ENCODE data around the gene TTYH2.
"Not testable (repeated sequence)": the region's sequence is repeated elsewhere in the genome, so short reads cannot be mapped to it uniquely, and the experiment has no call there.

The TTYH2 gene

DNA sequence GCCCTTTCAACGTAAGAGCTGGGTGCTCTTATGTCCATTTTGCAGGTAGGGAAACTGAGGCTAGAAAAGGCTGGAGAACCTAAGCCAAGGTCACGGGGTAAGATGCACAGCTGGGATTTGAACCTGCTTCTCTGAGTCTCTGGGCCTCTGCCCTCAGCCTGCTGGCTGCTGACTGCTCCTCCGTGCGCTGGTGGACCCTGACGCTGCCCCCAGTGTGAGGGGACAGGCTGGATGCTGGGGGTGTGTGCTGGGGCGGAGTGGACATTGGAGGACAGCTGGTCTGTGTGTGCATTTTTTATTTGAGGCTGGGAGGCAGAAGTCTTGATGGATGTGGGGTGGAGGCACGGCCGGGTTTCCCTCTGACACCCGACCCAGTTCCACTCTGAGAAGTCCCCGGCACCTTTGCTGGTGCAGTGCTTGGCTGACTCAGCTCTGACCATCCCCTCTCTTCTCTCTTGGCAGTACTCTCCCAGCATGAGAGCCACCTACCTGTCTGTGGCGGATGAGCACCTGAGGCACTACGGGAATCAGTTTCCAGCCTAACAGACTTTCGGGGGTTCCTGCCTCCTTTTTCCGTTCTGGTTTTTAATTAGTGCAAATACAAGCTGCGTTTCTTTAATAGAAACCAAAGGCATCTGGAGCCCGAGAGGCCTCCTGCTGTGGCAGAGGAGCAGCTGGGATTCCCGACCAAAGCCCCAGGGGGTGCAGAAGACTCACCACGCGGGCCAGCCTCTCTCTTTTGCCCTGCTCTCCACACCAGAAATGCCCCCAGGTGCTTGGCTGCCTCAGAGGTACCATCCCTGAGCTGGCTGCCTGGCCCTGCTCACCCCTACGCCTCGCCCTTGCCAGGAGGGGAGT, 46.5 kb downstream of the TTYH2 start:
- H3K4me3 ChIP-seq (replicated peaks; ENCODE audit: low read depth, low read length) = no peak overlapping the region
- DNase-seq (ENCODE audit: low read depth) = no peak
- TF ChIP-seq, protein P1, sequence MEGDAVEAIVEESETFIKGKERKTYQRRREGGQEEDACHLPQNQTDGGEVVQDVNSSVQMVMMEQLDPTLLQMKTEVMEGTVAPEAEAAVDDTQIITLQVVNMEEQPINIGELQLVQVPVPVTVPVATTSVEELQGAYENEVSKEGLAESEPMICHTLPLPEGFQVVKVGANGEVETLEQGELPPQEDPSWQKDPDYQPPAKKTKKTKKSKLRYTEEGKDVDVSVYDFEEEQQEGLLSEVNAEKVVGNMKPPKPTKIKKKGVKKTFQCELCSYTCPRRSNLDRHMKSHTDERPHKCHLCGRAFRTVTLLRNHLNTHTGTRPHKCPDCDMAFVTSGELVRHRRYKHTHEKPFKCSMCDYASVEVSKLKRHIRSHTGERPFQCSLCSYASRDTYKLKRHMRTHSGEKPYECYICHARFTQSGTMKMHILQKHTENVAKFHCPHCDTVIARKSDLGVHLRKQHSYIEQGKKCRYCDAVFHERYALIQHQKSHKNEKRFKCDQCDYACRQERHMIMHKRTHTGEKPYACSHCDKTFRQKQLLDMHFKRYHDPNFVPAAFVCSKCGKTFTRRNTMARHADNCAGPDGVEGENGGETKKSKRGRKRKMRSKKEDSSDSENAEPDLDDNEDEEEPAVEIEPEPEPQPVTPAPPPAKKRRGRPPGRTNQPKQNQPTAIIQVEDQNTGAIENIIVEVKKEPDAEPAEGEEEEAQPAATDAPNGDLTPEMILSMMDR (IDR thresholded peaks at IDR 0.05; ENCODE audit: low read length, missing control alignments) = no peak

DNA sequence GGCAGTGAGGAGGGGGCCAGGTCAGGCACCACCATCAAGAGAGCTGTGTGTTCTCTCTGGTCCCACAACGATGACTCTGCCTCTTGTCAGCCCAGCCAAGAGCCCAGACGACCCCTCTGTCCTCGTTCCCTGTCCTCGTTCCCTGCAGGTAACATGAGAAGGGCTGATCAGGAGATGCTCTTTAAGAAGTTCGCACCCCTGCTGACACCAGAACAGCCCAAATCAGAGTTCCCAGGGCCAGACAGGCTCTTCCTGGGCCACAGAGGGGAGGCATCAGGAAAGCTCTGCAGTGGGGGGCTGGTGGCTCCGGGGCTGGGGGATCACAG, 47.1 kb downstream of the TTYH2 start:
- TF ChIP-seq, protein P1 (IDR thresholded peaks at IDR 0.05; ENCODE audit: low read length, missing control alignments) = no peak
- DNase-seq (ENCODE audit: low read depth) = no peak
- no peak overlapping the region for H3K4me3 ChIP-seq (replicated peaks; ENCODE audit: low read depth, low read length)

DNA sequence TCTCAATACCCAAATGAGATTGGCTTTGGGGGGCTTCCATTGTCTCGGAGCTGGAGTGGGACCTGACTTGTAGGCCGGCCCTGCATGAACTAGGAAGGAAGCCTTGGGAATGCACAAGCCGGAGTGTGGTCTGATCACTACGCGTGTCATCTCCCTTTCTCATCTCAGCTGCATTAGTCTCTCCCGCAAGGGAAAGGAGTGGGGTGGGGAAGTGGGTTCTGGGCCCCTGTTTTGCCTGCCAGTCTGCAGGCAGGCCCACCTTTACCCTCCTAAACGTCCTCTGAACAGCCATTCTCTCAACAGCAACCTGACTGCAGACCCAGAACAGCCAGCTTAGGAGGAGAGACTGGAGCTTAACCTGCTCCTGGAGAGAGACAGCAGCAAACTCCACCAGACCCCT, 49.2 kb downstream of the TTYH2 start:
- H3K4me3 ChIP-seq (replicated peaks; ENCODE audit: low read depth, low read length) = no peak overlapping the region

DNA sequence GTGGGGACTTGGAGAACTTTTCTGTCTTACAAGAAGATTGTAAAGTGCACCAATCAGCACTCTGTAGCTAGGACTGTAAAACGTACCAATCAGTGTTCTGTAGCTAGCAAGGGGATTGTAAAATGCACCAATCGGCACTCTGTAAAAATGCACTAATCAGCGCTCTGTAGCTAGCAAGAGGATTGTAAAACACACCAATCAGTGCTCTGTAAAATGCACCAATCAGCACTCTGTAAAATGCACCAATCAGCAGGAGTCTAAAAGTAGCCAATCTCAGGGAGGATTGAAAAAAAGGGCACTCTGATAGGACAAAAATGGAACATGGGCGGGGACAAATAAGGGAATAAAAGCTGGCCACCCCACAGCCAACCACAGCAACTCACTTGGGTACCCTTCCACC, 53.7 kb downstream of the TTYH2 start:
- H3K4me3 ChIP-seq (replicated peaks; ENCODE audit: low read depth, low read length); DNase-seq (ENCODE audit: low read depth): not testable (repeated sequence)

More for the DNA sequence above, 49.2 kb downstream of the TTYH2 start:
- no peak for DNase-seq (ENCODE audit: low read depth)
- TF ChIP-seq, protein P1 (IDR thresholded peaks at IDR 0.05; ENCODE audit: low read length, missing control alignments) = no peak

DNA sequence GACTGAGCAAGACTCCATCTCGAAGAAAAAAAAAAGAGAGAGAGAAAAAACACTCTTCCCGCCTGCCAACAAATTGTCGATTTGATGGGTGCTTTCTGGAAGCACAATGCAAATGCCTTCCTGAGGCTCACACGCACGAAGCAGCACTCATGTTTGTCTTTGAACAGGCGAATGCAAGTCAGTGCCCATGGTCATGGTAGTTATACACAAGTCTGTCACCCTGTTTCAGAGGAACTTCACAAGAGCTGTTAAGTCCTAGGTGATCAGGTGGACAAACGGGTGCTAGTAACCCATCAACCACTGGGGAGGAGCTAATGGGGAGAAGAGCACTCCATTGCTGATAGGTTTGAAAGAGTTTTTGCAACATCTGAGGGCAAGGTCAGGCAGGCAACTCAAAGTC, 54.2 kb downstream of the TTYH2 start:
- H3K4me3 ChIP-seq (replicated peaks; ENCODE audit: low read depth, low read length) = no peak overlapping the region
- no peak for DNase-seq (ENCODE audit: low read depth)
- TF ChIP-seq, protein P1 (IDR thresholded peaks at IDR 0.05; ENCODE audit: low read length, missing control alignments) = no peak

DNA sequence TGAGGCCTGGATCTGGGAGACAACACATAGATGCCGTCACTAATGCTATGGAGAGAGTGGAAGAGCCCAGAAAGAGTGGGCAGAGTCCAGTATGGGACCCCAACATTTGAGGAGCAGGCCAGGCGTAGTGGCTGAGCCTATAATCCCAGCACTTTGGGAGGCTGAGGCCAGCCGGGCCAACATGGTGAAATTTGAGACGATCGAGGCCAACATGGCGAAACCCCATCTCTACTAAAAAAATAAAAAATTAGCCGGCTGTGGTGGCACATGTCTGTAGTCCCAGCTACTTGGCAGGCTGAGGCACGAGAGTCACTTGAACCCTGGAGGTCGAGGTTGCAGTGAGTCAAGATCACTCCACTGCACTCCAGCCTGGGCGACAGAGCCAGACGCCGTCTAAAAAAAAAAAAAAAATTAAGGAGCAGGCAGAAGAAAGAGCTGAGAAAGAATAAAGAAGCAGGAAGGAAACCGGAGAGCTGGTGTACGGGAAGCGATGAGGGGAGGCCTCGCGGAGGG, 54.7 kb downstream of the TTYH2 start:
- DNase-seq (ENCODE audit: low read depth) = no peak
- no peak overlapping the region for H3K4me3 ChIP-seq (replicated peaks; ENCODE audit: low read depth, low read length)
- TF ChIP-seq, protein P1 (IDR thresholded peaks at IDR 0.05; ENCODE audit: low read length, missing control alignments) = no peak

DNA sequence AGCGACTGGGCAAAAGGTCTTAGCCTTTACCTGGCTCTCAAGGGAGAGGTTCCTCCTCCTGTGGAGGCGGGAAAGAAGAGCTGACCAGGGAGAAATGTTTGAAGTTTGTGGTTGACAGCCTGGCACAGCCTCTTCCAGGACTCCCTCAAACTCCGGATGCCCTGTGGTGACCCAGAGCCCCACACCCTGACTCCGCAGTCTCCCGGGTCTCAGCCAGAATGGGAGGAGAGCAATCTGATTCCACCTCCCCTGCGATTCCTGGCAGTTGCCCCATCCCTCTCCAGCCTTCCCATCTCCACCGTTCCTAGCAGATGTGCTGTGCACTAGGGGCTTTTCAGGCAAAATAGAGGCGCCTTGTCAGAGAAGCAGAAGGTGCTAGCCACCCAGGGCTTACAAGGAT, 55.2 kb downstream of the TTYH2 start:
- TF ChIP-seq, protein P1 (IDR thresholded peaks at IDR 0.05; ENCODE audit: low read length, missing control alignments) = no peak
- H3K4me3 ChIP-seq (replicated peaks; ENCODE audit: low read depth, low read length) = no peak overlapping the region
- no peak for DNase-seq (ENCODE audit: low read depth)

Data from fibroblast of pulmonary artery (primary cell).